ENCODE results near the gene PRM1. TPM values are rescaled to one million over a fixed set of nuclear protein-coding genes. Genes with fewer than 3 reads are reported as not detected.

The PRM1 gene
- total RNA-seq, 1 experiment from 2014 or later: not detected

- Histone ChIP-seq H3K27me3 (ENCODE audit: insufficient read depth, low read length) (no peaks in the 10 kb centered on the region), H4K5ac (ENCODE audit: insufficient read length, low read depth, low read length) (peak overlapping the region; percentile 84), H2BK15ac (ENCODE audit: low read depth, low read length) (no peak overlapping the region), H3K79me1 (ENCODE audit: insufficient read depth, low read depth, low read length, poor library complexity, severe bottlenecking) (no peaks in the 10 kb centered on the region), H3K23ac (ENCODE audit: insufficient read length, low read depth, low read length) (no peak overlapping the region), H4K91ac (ENCODE audit: insufficient read length, low read depth, low read length) (peak overlapping the region; percentile 11), H3T11ph (ENCODE audit: low read length) (no peak overlapping the region), H3K9ac (ENCODE audit: extremely low read depth, insufficient read length, low read length) (peak overlapping the region; percentile 54), H2BK20ac (ENCODE audit: low read depth, low read length, poor library complexity, severe bottlenecking) (no peak overlapping the region), H3K4me2 (ENCODE audit: insufficient read depth, insufficient read length, low read length) (peak overlapping the region; percentile 43), H3K79me2 (ENCODE audit: insufficient read depth, low read length) (no peaks in the 10 kb centered on the region), H3K56ac (ENCODE audit: insufficient read length, low read depth, low read length) (peak overlapping the region; percentile 38), H3K23me2 (ENCODE audit: insufficient read length, low read depth, low read length, poor library complexity, severe bottlenecking) (no peaks in the 10 kb centered on the region), H3K18ac (ENCODE audit: insufficient read length, low read depth, low read length) (peak overlapping the region; percentile 63), H3K9me3 (ENCODE audit: control insufficient read depth, low read depth, low read length) (no peaks in the 10 kb centered on the region), H2BK12ac (ENCODE audit: insufficient read length, low read depth, low read length) (peak overlapping the region; percentile 77), H4K8ac (replicated peaks; ENCODE audit: insufficient read length, low read depth, low read length) (peak overlapping the region; percentile 71), H2AFZ (ENCODE audit: low read length) (no peak overlapping the region), H3K27ac (ENCODE audit: insufficient read length, low read depth, low read length) (peak overlapping the region; percentile 95), H3K4ac (ENCODE audit: low read depth, low read length) (no peak overlapping the region), H2BK120ac (ENCODE audit: low read depth, low read length, poor library complexity, severe bottlenecking) (no peak overlapping the region), H2BK5ac (ENCODE audit: insufficient read length, low read length) (peak overlapping the region; percentile 87), H4K20me1 (ENCODE audit: control insufficient read depth, insufficient read depth, insufficient read length) (no peaks in the 10 kb centered on the region), H3K14ac (ENCODE audit: insufficient read depth, low read length) (peak overlapping the region; percentile 81), H3K4me1 (ENCODE audit: insufficient read depth, low read length) (peaks cover 6% of the 10 kb centered on the region; the same call in 1 of the 2 replicates), H2AK5ac (ENCODE audit: insufficient read length, low read length) (peak overlapping the region; percentile 66)
- DNase-seq: peak; percentile 90
- H3K4me1 Mint-ChIP-seq: peaks cover 55 to 56% of the 10 kb centered on the region in 2 experiments
- peaks cover 5 to 6% (median 5%) of the 10 kb centered on the region in 3 experiments; a peak in 4 of 7 replicates for H3K36me3 Mint-ChIP-seq (ENCODE audit: insufficient read depth in 1 of 3, low read depth in 3 of 3)
- peak; percentile 17; the same call in 2 of the 3 replicates for TF ChIP-seq CTCF (conservative IDR thresholded peaks at IDR 0.05)
- peaks cover 0 to 4% of the 10 kb centered on the region in 2 experiments; a peak in 2 of 5 replicates for H3K9me3 Mint-ChIP-seq
- WGBS (ENCODE audit: extremely low coverage, insufficient read length, low lambda C conversion rate): no CpG with 5 or more reads among the region's 23 CpGs
- peak overlapping the region; percentile 93 to 100 (median 96) for H3K27ac Mint-ChIP-seq
- no peaks in the 10 kb centered on the region; the same call in 1 of the 2 replicates for H3K27me3 Mint-ChIP-seq (ENCODE audit: low read depth)
- peak overlapping the region; percentile 44 to 70 for H3K4me3 Mint-ChIP-seq
Measured at GRCh38 chr16:11316331-11317015, 35.3 kb upstream of the PRM1 start.

Measured in H9 (cell line).